H7 (cell line): ENCODE results near the gene AFDN. TPM values are rescaled to one million over a fixed set of nuclear protein-coding genes. Genes with fewer than 3 reads are reported as not detected.
A peak's percentile ranks its signal among the peaks of the same experiment; 100 is the strongest.

Experiments
- DNase-seq: peaks from one replicate; pipeline ENCODE4 v3.0.0; 2012
- H3K27me3 ChIP-seq: 2 replicates; pipeline ENCODE4 v1.6.0; 2011; ENCODE audit warnings: mild to moderate bottlenecking, low read length; ENCODE audit not compliant: control insufficient read depth, insufficient read depth
- H3K36me3 ChIP-seq: replicated peaks from 2 replicates; pipeline ENCODE4 v1.5.1; 2011; ENCODE audit warnings: low read length; ENCODE audit not compliant: control insufficient read depth, insufficient read depth
- H3K4me3 ChIP-seq: 2 replicates; pipeline ENCODE4 v1.5.1; 2011; ENCODE audit warnings: low read depth, mild to moderate bottlenecking, control low read depth, low read length, moderate library complexity; ENCODE audit not compliant: insufficient read depth
- total RNA-seq: library from RNA; depleted of rRNA; stranded (reverse); fragments of >200 nt; shearing (Covaris generic); gene quantifications from 2 replicates; pipeline ENCODE4 v1.2.3, GENCODE V29; 2014

AFDN gene
- total RNA-seq, 1 experiment from 2014 or later, result 67.6 TPM

DNA sequence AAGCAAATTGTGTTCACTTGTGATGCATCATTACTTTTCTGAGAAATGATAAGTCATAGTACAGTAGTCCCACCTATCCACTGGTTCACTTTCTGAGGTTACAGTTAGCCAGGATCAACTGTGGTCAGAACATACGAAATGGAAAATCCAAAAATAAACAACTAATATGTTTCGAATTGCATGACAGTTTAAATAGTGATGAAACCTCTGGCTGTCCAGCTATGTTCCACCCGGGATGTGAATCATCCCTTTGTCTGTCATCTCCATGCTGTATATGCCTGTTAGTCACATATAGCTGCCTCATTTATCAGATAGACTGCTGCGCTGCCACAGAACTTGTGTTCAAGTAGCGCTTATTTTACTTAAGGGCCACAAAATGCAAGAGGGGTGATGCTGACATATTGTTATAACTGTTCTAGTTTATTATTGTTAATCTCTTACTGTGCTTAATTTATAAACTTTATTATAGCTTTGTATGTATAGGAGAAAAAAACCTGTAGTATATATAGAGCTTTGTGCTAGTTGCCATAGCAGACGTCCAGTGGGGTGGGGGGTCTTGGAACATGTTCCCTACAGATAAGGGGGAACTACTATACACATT lies 29.2 kb downstream of the AFDN start:
- Histone ChIP-seq H3K27me3 (no peaks in the 10 kb centered on the region), H3K4me3 (no peak overlapping the region), H3K36me3 (no peaks in the 10 kb centered on the region)
- DNase-seq, result no peak

DNA sequence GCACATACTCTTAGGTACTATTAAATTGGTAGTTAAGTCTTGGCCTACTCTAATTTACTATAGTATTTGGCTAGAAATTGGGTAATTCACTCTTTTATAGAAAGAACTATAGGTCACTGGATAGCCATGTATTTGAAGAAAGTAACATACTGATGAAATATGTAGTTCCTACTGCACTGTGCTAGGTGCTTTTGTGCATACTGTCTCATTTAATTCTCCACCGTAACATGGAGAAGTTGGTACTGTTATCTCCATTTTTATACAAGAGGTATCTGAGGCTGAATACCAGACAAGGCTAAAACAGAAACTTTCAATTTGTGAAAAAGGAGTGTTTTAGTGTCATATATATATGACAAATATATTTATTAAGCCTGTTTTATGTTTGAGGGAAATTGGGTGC lies 29.8 kb downstream of the AFDN start:
- DNase-seq, result no peak
- H3K36me3 ChIP-seq, result no peaks in the 10 kb centered on the region

DNA sequence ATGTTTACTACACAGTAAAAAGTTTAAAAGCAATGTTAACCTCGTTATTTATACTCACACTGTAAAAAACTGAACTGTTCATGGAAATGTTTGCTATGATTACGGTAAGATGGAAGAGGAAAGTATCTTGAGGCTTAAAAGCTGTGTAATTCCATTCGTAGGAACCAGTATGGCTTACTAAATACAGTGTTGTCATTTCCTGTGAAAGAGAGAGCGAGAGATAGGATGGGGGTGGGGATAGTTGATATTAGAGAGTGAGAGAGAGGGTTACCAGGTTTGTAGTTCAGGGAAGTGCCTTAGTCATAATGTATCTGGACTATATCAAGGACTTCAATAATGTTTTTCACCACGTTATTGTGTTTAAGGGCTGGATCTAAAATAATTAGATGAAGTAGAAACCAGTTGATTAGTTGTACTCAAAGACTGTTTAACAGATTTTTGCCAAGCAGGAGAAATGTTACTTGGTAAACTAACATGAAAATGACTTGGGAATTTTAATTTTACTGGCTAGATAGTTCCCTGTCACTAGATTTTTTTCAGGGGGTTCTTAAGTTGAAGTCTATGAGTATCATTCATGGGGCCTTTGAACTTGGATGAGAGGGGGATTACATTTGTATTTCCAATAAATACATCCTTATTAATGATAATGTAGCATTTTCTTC lies 30.4 kb downstream of the AFDN start:
- H3K4me3 ChIP-seq, result no peak overlapping the region
- no peak for DNase-seq

More for the DNA sequence above, 29.8 kb downstream of the AFDN start:
- H3K4me3 ChIP-seq, result no peak overlapping the region
- no peaks in the 10 kb centered on the region for H3K27me3 ChIP-seq

DNA sequence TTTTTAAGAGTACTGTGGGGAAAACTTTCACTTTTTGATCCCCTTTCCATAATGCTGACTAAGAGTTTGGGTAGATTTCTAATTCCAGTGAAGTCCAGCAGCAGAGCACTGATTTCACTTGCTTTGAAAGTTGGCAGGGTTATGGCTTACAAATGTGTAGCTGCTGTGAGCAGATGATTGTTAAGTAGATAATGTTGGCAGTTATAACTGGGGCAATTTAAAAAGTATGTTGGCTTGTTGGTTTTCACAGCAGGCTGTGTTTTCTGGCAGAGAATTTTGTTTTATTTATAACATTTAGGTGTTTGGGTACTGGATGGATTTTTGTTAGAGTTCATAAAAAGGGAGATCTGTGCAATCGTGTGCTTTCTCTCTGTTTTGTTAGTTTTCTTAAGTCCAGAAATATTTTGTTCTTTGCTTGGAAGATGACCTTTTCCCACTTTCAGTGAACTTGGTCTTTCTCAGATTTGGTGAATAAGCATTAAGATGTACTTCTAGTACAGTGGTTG lies 31.4 kb downstream of the AFDN start:
- Histone ChIP-seq H3K36me3 (no peaks in the 10 kb centered on the region), H3K27me3 (no peaks in the 10 kb centered on the region), H3K4me3 (no peak overlapping the region)
- no peak for DNase-seq

More for the DNA sequence above, 30.4 kb downstream of the AFDN start:
- Histone ChIP-seq H3K27me3 (no peaks in the 10 kb centered on the region), H3K36me3 (no peaks in the 10 kb centered on the region)

DNA sequence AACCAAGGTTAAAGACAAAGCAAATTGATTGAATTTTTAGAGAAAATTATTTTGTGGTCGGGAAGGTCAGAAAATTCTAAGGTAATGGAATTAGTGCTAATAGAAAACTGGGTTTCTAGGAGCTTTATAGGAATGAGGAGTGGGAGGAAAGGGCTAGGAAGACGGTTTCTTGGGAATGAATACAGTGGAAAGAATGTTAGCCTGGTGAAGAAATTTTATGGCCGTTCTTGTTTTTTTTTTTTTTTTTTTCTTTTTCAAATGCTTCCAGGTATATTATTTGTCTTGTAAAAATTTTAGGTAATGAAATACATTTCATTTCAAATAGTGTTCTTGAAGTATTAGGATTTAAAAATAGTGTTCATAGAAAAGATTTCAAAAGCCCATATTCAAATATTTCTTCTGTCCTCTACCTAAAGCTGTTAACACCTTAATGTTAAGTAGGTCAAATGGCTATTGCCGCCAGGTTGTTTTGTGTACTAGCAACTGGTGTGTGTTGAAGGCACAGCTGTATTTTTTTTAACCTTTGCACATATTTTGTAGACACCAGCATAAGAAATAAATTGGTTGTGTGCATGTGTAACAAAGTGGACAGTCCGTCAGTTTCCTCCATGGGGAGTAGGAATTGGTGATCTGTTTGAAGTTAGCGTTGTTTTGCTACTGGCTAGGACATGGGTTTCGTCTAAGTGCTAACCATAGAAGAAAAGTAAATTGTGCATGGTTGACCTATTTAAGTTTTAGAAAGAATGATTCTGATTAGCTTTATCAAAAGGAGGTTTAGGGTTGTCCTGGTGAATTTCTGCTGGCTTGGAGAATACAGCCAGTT lies 32.3 kb downstream of the AFDN start:
- H3K36me3 ChIP-seq, result no peaks in the 10 kb centered on the region
- no peak overlapping the region for H3K4me3 ChIP-seq
- DNase-seq, result no peak

DNA sequence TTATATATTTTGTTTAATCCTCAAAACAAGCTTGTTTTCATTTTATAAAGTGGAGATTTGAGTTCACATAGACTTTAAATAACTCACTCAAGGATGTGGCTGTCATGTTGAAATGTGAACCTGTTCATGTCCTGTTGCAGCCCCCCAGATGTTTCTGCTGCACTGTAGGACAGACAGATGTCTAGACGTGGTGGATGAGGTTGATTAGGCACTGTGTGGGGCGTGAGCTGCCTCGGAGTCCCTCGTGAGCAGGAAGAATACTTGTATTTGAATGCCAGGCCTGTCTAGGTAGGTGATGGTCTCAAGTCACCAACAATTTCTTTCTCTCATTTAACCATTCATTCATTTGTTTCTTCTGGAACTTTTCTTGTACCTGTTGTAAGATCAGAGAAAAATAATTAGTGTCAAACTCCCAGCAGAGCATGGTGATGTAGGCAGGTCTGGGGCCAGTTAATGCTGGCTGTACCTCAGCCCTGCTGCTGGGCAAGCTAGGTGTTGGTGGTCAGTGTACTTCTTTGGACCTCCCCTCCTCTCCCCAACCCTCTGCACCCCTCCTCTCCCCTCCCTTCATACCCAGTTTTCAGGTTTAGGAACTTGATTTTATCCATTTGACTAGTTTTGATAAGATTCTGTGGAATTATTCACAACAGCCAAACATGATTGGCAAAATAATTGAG lies 34.0 kb downstream of the AFDN start:
- H3K4me3 ChIP-seq, result no peak overlapping the region
- no peaks in the 10 kb centered on the region for H3K27me3 ChIP-seq
- no peak for DNase-seq
- no peaks in the 10 kb centered on the region for H3K36me3 ChIP-seq

More for the DNA sequence above, 32.3 kb downstream of the AFDN start:
- no peaks in the 10 kb centered on the region for H3K27me3 ChIP-seq

DNA sequence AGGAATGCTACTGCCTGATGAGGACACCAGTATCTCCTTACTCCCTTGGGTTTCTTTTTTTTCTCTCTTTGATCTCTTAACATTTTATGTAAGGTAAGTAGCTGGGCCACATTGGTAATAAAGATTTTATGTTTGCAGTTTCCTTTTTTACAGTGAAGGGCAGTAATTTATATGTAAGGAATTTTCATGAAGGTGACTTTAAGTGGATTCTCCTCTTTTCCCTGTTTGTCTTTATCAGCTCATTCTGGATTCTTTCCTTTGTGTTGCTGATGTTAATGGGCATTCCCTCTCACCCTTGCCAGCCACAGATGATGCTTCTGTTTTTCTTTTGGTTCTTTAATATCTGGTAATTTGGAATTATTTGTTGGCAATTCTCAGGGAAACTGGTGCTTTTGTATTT lies 34.7 kb downstream of the AFDN start:
- H3K4me3 ChIP-seq, result no peak overlapping the region

DNA sequence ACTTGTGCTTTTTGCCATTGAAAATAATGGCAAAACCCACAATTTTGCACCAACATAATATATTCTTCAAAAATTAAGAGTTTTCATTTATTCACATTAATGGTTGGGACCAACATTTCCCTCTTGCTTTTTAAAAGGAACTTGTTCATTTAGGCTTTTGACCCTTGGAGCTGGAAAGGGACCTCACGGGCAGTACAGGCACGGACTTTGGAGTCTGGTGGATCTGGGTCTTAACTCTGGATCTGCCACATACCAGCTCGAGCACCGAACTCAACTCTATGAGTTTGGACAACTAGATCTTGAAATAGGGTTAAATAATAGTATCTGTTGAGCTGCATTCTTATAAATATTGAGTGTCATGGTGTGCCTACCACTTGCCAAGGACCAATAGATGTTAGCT lies 37.2 kb downstream of the AFDN start:
- no peak overlapping the region for H3K4me3 ChIP-seq
- H3K27me3 ChIP-seq, result no peaks in the 10 kb centered on the region
- no peak for DNase-seq
- no peaks in the 10 kb centered on the region for H3K36me3 ChIP-seq

More for the DNA sequence above, 34.7 kb downstream of the AFDN start:
- Histone ChIP-seq H3K27me3 (no peaks in the 10 kb centered on the region), H3K36me3 (no peaks in the 10 kb centered on the region)
- DNase-seq, result no peak

DNA sequence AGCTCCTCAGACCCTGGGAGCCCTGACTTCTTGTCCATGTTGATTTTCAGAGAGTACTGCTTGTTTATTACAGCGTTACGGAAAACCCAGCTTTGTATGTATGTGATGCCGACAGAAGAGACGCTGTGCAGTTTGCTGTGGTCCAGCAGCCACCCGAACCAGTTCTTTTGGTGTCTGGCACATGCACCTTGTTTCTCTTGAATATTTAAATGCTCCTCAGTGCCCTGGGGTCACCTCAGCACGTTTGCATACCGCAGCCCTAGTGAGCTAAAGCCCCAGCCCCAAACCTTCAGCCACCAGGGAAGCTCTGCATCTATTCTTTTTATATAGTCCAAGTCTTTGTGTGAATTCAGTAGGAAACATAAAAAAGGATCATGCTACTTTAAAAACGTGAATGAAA lies 39.9 kb downstream of the AFDN start:
- Histone ChIP-seq H3K36me3 (peaks cover 2% of the 10 kb centered on the region; the same call in 1 of the 2 replicates), H3K27me3 (no peaks in the 10 kb centered on the region), H3K4me3 (no peak overlapping the region)
- DNase-seq, result peak; percentile 23

DNA sequence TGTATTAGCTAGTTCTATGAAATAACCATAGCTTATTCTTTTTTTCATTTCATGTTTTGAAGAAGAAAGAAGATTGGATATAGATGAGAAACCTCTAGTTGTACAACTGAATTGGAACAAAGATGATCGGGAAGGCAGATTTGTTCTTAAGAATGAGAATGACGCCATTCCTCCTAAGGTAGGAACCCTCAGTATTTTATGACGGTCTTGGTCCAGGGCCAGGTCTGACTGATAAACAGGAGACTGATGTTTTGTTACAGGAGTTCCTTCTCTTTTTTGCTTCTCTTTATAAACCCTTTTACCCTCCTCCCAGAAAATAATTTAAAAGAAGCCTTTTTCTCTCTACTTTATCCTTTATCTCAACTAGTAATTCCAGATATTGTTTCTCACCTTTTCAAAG lies 43.6 kb downstream of the AFDN start:
- Histone ChIP-seq H3K36me3 (peaks cover 4% of the 10 kb centered on the region), H3K4me3 (no peak overlapping the region), H3K27me3 (no peaks in the 10 kb centered on the region)
- DNase-seq, result no peak

DNA sequence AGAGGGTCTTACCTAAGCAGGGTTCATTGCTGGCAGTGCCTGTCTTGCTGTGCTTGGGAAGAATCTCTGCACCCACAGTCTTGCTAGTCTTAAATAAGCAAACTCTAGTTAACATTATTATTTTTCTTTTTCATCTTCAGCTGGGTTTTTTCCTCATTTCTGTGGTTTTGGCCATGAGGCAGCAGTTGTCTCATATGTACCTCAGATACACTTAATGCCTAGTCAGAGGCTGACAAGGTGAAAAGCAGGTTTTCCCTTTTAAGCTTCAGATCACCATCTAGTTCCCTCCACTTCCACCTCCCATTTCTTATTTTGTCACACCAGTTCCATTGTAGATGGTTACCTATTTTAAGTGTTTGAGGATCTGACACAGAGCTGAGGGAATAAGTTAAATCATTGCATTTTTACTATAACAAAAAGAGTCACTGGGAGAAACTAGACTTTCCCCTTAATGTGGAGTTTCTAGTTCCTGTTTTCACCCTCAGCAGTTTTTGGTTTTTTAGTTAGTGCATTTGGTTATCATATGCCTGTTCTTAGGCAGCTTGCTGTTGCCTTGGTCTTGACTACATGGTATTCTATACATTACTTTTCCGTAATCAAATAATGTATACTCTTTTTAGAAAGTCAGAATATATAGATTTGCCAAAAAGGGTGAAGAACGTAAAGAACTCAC lies 46.0 kb downstream of the AFDN start:
- no peak overlapping the region for H3K4me3 ChIP-seq
- H3K27me3 ChIP-seq, result no peaks in the 10 kb centered on the region
- H3K36me3 ChIP-seq, result peaks cover 4% of the 10 kb centered on the region
- DNase-seq, result no peak

DNA sequence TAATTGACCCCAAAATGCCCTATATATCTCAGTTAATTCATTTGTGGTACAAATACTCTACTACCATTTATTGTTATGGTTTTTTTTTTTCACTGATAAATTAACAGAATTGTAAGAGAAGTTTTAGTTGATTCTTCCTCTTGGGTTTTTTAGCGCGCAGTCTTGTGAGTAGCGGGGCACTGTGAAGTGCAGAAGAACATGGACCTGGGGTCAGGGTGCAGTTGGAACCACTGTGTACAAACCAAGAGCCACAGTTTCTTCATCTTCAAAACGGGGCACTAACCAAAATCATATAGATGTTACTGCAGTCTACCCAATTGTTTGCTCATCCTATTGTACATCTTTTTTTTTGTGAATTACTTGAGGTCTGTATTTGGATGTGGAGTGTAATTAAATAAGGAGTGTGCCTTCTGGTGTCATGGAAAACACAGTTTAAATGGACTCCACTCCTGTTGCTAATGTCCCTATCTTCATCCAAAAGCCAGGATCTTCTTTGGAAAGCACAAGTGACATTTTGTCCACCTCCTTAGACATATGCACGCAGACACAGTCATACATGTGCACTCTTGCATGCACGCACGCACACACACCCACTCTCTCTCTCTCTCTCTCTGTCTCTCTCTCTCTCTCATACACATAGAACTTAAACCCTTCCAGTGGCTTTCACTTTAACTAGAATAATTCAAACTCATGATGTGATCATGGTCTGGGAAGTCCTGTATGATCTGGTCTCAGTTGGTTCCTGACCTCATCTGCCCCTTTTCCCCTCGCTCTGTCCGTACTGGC lies 51.5 kb downstream of the AFDN start:
- DNase-seq, result no peak
- Histone ChIP-seq H3K4me3 (no peak overlapping the region), H3K27me3 (no peaks in the 10 kb centered on the region), H3K36me3 (peaks cover 5% of the 10 kb centered on the region)

DNA sequence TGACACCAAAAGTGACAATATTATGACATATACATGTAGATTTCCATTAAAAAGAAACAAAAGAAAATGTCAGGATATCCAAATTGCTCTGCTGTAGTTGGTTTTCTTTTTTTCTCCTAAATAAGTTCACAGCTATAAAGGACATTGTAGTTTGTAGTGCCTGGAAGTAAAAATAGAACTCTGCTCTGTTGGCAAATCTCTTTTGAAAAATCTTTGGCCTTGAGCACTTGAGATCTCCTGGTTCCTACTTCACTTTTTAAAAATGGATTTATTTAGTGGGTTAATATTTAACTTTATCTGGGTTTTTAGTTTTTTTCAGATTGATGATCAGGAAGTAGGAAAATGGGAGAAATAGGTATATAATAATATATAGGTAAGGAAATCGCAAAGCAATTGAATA lies 52.9 kb downstream of the AFDN start:
- Histone ChIP-seq H3K4me3 (no peak overlapping the region), H3K36me3 (peaks cover 5% of the 10 kb centered on the region), H3K27me3 (no peaks in the 10 kb centered on the region)
- no peak for DNase-seq
